ENCODE data around the gene HINT2. TPM values are rescaled to one million over a fixed set of nuclear protein-coding genes. Genes with fewer than 3 reads are reported as not detected.

The HINT2 gene
- total RNA-seq = 68.4 TPM
- 68.3 TPM for polyA plus RNA-seq
- long read RNA-seq, donor 1, transcript HINT2-201 (5 exons, 628 nt) = major isoform, 6 of 7 reads
- long read RNA-seq, donor 1, partial matches to known transcripts = 0 of 7 reads
- long read RNA-seq, donor 1, other reads (novel, unspliced or antisense) = 0 of 7 reads
- long read RNA-seq, donor 2 = 0 reads
- long read RNA-seq, donor 3, transcript HINT2-201 (5 exons, 628 nt) = major isoform, 45 of 65 reads
- long read RNA-seq, donor 3, partial matches to known transcripts = 13 of 65 reads
- long read RNA-seq, donor 3, other reads (novel, unspliced or antisense) = 0 of 65 reads
- long read RNA-seq, donor 4, transcript HINT2-201 (5 exons, 628 nt) = major isoform, 22 of 25 reads
- long read RNA-seq, donor 4, partial matches to known transcripts = 0 of 25 reads
- long read RNA-seq, donor 4, other reads (novel, unspliced or antisense) = 0 of 25 reads
- long read RNA-seq, donor 5, transcript HINT2-201 (5 exons, 628 nt) = major isoform, 42 of 53 reads
- long read RNA-seq, donor 5, partial matches to known transcripts = 0 of 53 reads
- long read RNA-seq, donor 5, other reads (novel, unspliced or antisense) = 6 of 53 reads
- long read RNA-seq, donor 6, transcript HINT2-202 (4 exons, 734 nt) = minor isoform, 9 of 60 reads
- long read RNA-seq, donor 6, transcript HINT2-201 (5 exons, 628 nt) = major isoform, 45 of 60 reads
- long read RNA-seq, donor 6, partial matches to known transcripts = 0 of 60 reads
- long read RNA-seq, donor 6, other reads (novel, unspliced or antisense) = 0 of 60 reads
- long read RNA-seq, donor 7, transcript HINT2-201 (5 exons, 628 nt) = major isoform, 37 of 49 reads
- long read RNA-seq, donor 7, transcript HINT2-202 (4 exons, 734 nt) = minor isoform, 5 of 49 reads
- long read RNA-seq, donor 7, partial matches to known transcripts = 6 of 49 reads
- long read RNA-seq, donor 7, other reads (novel, unspliced or antisense) = 0 of 49 reads
- long read RNA-seq, donor 8, transcript HINT2-201 (5 exons, 628 nt) = major isoform, 15 of 18 reads
- long read RNA-seq, donor 8, partial matches to known transcripts = 0 of 18 reads
- long read RNA-seq, donor 8, other reads (novel, unspliced or antisense) = 0 of 18 reads
- long read RNA-seq, donor 9, transcript HINT2-201 (5 exons, 628 nt) = major isoform, 24 of 29 reads
- long read RNA-seq, donor 9, partial matches to known transcripts = 0 of 29 reads
- long read RNA-seq, donor 9, other reads (novel, unspliced or antisense) = 0 of 29 reads
- long read RNA-seq, donor 10, transcript HINT2-201 (5 exons, 628 nt) = major isoform, 36 of 41 reads
- long read RNA-seq, donor 10, partial matches to known transcripts = 0 of 41 reads
- long read RNA-seq, donor 10, other reads (novel, unspliced or antisense) = 0 of 41 reads

DNA sequence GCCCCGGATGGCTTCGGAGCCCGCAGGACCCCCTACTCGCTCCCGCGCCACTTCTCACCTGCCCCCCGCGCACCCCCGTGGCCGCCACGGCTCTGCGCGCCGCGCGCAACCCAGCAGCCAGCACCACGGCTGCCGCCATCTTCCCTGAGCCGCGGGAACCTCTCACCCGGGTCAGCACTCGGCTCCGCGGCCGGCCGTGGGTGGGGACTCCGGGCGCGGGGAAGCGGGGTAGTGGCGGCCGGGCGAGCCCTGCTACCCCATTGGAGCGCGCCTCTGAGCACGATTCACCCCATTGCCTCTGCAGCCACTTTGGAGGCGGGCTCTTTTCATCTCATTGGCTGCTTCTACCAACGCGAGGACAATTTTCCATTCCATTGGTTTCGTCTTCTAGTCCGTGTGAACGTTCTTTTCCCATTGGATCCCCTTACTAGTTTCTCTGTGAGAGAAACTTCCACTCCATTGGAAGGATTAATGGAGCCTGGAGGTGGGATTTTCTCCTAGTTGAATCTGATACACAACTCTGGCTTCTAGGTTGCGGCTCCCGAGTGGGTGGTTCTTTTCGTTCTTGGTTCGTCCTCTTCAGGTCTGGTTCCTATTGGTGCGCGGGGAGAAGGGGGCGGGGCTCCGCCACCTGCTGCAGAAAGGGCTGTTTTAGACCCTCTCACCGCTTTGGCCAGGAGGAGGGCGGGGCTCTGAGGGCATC lies at the start of gene HINT2:
Gene HINT2, minus strand, starts transcription at position 202 of the 703 bp plus-strand sequence. Its CDS starts 63 bp downstream, at position 139.
- peaks cover 26 to 38% of the 10 kb centered on the region in 2 donors for H3K4me1 ChIP-seq (ENCODE audit: control insufficient read depth in 2 of 2, insufficient read depth in 2 of 2, low read length in 2 of 2)
- H3K36me3 ChIP-seq (ENCODE audit: control insufficient read depth in 2 of 2, insufficient read depth in 2 of 2, low read length in 1 of 2) = peaks cover 0 to under 1% of the 10 kb centered on the region in 2 donors
- WGBS = under 1% methylated on average over 52 of the region's 52 CpGs
- peak within 1 kb of the TSS; percentile 82 to 84 for H3K4me3 ChIP-seq (ENCODE audit: low read length in 2 of 2)
- peak; percentile 97 to 99 (median 98) for DNase-seq (ENCODE audit: low read depth in 6 of 9, low spot score in 9 of 9)
- H3K27me3 ChIP-seq (ENCODE audit: control insufficient read depth in 2 of 2, insufficient read depth in 1 of 2, low read length in 1 of 2) = no peaks in the 10 kb centered on the region
- H3K9me3 ChIP-seq (ENCODE audit: control insufficient read depth in 2 of 2, insufficient read depth in 1 of 2, low read length in 1 of 2) = peaks cover 0 to 7% of the 10 kb centered on the region in 2 donors
- H3K27ac ChIP-seq (ENCODE audit: low read depth in 1 of 2, low read length in 1 of 2) = peak within 1 kb of the TSS; percentile 90 to 92

DNA sequence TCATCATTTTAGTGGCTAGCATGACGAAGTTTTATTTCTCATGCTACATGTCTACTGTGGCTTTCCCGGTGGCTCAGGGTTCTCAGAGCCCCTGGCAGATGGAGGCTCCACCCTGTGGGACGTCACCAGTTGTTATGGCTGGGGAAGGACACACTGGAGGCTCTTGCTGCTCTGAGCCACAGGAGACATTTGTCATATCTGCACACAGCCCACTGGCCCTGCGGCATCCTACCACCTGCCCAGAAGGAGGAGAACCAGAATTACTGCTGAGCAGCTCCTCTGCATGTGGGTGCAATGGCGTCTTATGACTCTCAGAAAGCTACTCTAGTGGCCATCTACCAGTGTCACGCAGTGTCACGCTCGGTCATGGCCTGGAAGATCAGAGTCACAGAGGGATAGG lies 48.7 kb upstream of the HINT2 start:
- 88% methylated on average over 8 of the region's 8 CpGs for WGBS

DNA sequence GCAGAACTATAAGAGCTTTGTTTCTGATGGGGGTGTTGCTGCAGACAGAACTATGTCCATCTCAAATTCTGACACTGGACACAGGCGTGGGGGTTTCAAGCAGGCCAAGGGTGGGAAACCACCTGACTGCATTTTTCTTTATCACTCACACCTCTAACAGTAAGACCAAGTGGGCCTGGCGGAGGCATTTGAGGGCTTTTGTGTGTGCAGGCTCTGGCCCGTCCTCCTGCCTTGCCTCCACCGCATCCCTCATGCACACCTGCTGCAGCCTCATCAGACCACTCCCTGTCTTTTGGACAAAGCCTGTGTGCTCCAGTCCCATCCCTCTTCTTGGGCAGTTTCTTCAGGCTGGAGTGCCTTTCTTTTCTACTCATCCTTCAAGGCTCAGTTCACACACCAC lies 47.5 kb upstream of the HINT2 start:
- Histone ChIP-seq H3K4me3 (ENCODE audit: low read length in 2 of 2) (no peak overlapping the region), H3K36me3 (ENCODE audit: control insufficient read depth in 2 of 2, insufficient read depth in 2 of 2, low read length in 1 of 2) (no peaks in the 10 kb centered on the region), H3K4me1 (ENCODE audit: control insufficient read depth in 2 of 2, insufficient read depth in 2 of 2, low read length in 2 of 2) (no peaks in the 10 kb centered on the region), H3K27me3 (ENCODE audit: control insufficient read depth in 2 of 2, insufficient read depth in 1 of 2, low read length in 1 of 2) (peaks cover 0 to 23% of the 10 kb centered on the region in 2 donors), H3K9me3 (ENCODE audit: control insufficient read depth in 2 of 2, insufficient read depth in 1 of 2, low read length in 1 of 2) (no peaks in the 10 kb centered on the region), H3K27ac (ENCODE audit: low read depth in 1 of 2, low read length in 1 of 2) (no peak overlapping the region)
- DNase-seq (ENCODE audit: low read depth in 6 of 9, low spot score in 9 of 9) = no peak
- 96% methylated on average over 4 of the region's 4 CpGs for WGBS

More for the DNA sequence above, 48.7 kb upstream of the HINT2 start:
- no peak for DNase-seq (ENCODE audit: low read depth in 6 of 9, low spot score in 9 of 9)
- H3K4me3 ChIP-seq (ENCODE audit: low read length in 2 of 2) = no peak overlapping the region
- H3K36me3 ChIP-seq (ENCODE audit: control insufficient read depth in 2 of 2, insufficient read depth in 2 of 2, low read length in 1 of 2) = no peaks in the 10 kb centered on the region
- H3K27ac ChIP-seq (ENCODE audit: low read depth in 1 of 2, low read length in 1 of 2) = no peak overlapping the region
- no peaks in the 10 kb centered on the region for H3K4me1 ChIP-seq (ENCODE audit: control insufficient read depth in 2 of 2, insufficient read depth in 2 of 2, low read length in 2 of 2)
- H3K27me3 ChIP-seq (ENCODE audit: control insufficient read depth in 2 of 2, insufficient read depth in 1 of 2, low read length in 1 of 2) = peaks cover 0 to 23% of the 10 kb centered on the region in 2 donors
- no peaks in the 10 kb centered on the region for H3K9me3 ChIP-seq (ENCODE audit: control insufficient read depth in 2 of 2, insufficient read depth in 1 of 2, low read length in 1 of 2)

DNA sequence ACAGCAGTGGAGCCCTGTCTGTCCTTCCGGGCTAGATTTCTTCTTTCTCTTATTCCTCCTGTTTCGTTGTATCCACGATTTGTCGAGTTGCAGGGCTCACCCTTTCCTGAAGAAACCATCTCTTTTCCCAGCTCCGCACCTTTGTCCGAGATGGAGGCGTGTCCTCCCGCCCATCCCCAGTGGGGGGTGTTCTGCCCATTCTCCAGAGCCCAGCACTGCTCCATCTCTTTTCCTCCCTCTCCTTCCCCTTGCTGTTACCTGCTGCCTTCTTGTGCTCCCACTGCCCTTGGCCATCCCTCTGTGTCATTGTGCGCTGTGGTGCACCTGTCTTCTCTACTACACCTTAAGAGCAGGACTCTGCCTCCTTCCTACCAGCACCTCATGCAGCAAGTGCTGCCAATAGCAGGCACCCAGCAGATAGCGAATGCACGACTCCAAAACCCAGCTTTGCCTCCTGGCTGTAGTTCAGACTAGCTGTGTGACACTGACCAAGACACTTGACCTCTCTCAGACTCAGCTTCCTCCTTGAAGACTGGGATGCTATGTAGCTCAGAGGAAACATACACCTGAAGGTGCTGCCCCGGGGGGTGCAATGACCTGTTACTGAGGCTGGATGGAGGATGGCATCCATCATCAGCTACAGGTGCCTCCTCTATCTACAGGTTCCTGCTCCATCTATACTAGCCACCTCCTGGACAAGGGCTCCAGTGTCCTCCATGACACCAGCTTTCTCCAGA lies 46.5 kb upstream of the HINT2 start:
- Histone ChIP-seq H3K27me3 (ENCODE audit: control insufficient read depth in 2 of 2, insufficient read depth in 1 of 2, low read length in 1 of 2) (peaks cover 0 to 23% of the 10 kb centered on the region in 2 donors), H3K9me3 (ENCODE audit: control insufficient read depth in 2 of 2, insufficient read depth in 1 of 2, low read length in 1 of 2) (no peaks in the 10 kb centered on the region), H3K4me3 (ENCODE audit: low read length in 2 of 2) (no peak overlapping the region), H3K4me1 (ENCODE audit: control insufficient read depth in 2 of 2, insufficient read depth in 2 of 2, low read length in 2 of 2) (no peaks in the 10 kb centered on the region), H3K27ac (ENCODE audit: low read depth in 1 of 2, low read length in 1 of 2) (no peak overlapping the region), H3K36me3 (ENCODE audit: control insufficient read depth in 2 of 2, insufficient read depth in 2 of 2, low read length in 1 of 2) (no peaks in the 10 kb centered on the region)
- 84% methylated on average over 12 of the region's 12 CpGs for WGBS
- no peak for DNase-seq (ENCODE audit: low read depth in 6 of 9, low spot score in 9 of 9)

DNA sequence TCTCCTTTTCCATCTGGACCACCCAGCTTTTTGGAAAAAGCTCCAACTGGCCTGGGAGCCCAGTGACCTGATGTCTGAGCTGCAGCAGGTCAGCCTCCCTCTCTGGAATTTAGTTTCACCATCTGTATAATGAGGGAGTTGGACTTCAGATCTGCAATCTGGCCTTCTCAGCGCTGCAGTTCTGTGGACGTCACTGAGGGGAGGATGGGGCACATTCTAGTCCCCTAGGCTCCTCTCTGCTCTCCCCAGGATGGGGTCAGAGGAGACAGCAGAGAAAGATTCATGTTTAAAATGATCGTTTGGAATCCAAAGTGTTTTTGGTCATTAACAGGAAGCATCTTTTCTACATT lies 45.1 kb upstream of the HINT2 start:
- no peak for DNase-seq (ENCODE audit: low read depth in 6 of 9, low spot score in 9 of 9)
- H3K36me3 ChIP-seq (ENCODE audit: control insufficient read depth in 2 of 2, insufficient read depth in 2 of 2, low read length in 1 of 2) = no peaks in the 10 kb centered on the region
- H3K4me3 ChIP-seq (ENCODE audit: low read length in 2 of 2) = no peak overlapping the region
- H3K27ac ChIP-seq (ENCODE audit: low read depth in 1 of 2, low read length in 1 of 2) = no peak overlapping the region
- 74% methylated on average over 3 of the region's 3 CpGs for WGBS
- peaks cover 0 to 23% of the 10 kb centered on the region in 2 donors for H3K27me3 ChIP-seq (ENCODE audit: control insufficient read depth in 2 of 2, insufficient read depth in 1 of 2, low read length in 1 of 2)
- no peaks in the 10 kb centered on the region for H3K9me3 ChIP-seq (ENCODE audit: control insufficient read depth in 2 of 2, insufficient read depth in 1 of 2, low read length in 1 of 2)
- H3K4me1 ChIP-seq (ENCODE audit: control insufficient read depth in 2 of 2, insufficient read depth in 2 of 2, low read length in 2 of 2) = no peaks in the 10 kb centered on the region

DNA sequence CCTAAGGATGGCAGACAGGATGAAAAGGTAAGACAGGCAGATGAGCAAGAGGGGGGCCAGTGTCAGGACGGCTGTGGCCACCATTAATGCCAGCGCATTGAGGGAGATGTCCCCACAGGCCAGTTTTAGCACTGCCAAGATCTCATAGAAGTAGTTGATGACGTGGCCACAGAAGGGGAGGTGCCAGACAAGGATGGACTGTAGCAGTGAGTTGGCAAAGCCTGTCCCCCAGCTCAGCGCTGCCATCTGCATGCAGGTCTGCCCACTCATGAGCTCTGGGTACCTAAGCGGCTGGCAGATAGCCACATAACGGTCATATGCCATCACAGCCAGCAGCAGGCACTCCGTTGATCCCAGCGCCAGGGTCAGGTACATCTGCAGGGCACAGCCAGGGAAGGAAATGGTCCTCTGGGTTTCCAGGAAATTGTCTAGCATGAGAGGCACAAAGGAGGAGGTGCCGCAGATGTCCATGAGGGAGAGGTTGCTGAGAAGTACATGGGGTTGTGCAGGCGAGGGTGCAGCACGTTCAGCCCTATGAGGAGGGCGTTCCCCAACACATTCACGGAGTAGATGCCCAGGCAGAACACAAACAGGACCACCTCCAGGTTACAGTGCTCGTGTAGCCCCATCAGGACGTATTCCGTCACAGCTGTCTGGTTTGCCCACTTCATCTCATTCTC lies 44.6 kb upstream of the HINT2 start:
- Histone ChIP-seq H3K4me1 (ENCODE audit: control insufficient read depth in 2 of 2, insufficient read depth in 2 of 2, low read length in 2 of 2) (no peaks in the 10 kb centered on the region), H3K36me3 (ENCODE audit: control insufficient read depth in 2 of 2, insufficient read depth in 2 of 2, low read length in 1 of 2) (no peaks in the 10 kb centered on the region), H3K27ac (ENCODE audit: low read depth in 1 of 2, low read length in 1 of 2) (no peak overlapping the region), H3K9me3 (ENCODE audit: control insufficient read depth in 2 of 2, insufficient read depth in 1 of 2, low read length in 1 of 2) (no peaks in the 10 kb centered on the region), H3K4me3 (ENCODE audit: low read length in 2 of 2) (no peak overlapping the region), H3K27me3 (ENCODE audit: control insufficient read depth in 2 of 2, insufficient read depth in 1 of 2, low read length in 1 of 2) (peaks cover 0 to 20% of the 10 kb centered on the region in 2 donors)
- 71% methylated on average over 16 of the region's 16 CpGs for WGBS
- no peak for DNase-seq (ENCODE audit: low read depth in 6 of 9, low spot score in 9 of 9)

DNA sequence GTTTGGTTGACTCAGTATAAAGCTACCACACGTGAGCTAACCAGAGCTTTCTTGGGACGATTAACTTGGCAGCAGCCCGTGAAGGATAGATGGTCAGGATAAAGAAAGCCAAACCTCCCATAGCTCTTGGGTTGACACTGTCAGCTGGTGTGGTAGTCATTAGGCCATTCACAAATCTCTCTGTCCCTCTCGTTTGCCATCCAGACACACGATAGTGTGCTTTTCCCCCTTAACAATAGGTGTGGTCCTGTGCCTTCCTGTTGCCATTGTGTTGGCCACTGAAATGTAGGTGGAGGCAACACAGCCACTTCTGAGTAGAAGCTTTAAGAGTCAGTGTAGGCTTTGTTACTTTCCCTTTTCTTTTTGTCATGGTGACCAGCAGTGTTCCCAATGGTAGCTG lies 43.6 kb upstream of the HINT2 start:
- no peaks in the 10 kb centered on the region for H3K4me1 ChIP-seq (ENCODE audit: control insufficient read depth in 2 of 2, insufficient read depth in 2 of 2, low read length in 2 of 2)
- H3K27ac ChIP-seq (ENCODE audit: low read depth in 1 of 2, low read length in 1 of 2) = no peak overlapping the region
- no peaks in the 10 kb centered on the region for H3K9me3 ChIP-seq (ENCODE audit: control insufficient read depth in 2 of 2, insufficient read depth in 1 of 2, low read length in 1 of 2)
- WGBS = 94% methylated on average over 5 of the region's 5 CpGs
- no peaks in the 10 kb centered on the region for H3K36me3 ChIP-seq (ENCODE audit: control insufficient read depth in 2 of 2, insufficient read depth in 2 of 2, low read length in 1 of 2)
- H3K4me3 ChIP-seq (ENCODE audit: low read length in 2 of 2) = no peak overlapping the region
- peaks cover 0 to 17% of the 10 kb centered on the region in 2 donors for H3K27me3 ChIP-seq (ENCODE audit: control insufficient read depth in 2 of 2, insufficient read depth in 1 of 2, low read length in 1 of 2)
- DNase-seq (ENCODE audit: low read depth in 6 of 9, low spot score in 9 of 9) = no peak

Data from thymus (tissue), 14 donors.